ENCODE data around the gene FUT2. TPM values are rescaled to one million over a fixed set of nuclear protein-coding genes. Genes with fewer than 3 reads are reported as not detected.

The FUT2 gene
- total and polyA plus RNA-seq, 2 of the 13 experiments (the other 11 are each of a cell fraction or from before 2014, with no cell fraction given), result 0.07 TPM; not detected in 1

DNA sequence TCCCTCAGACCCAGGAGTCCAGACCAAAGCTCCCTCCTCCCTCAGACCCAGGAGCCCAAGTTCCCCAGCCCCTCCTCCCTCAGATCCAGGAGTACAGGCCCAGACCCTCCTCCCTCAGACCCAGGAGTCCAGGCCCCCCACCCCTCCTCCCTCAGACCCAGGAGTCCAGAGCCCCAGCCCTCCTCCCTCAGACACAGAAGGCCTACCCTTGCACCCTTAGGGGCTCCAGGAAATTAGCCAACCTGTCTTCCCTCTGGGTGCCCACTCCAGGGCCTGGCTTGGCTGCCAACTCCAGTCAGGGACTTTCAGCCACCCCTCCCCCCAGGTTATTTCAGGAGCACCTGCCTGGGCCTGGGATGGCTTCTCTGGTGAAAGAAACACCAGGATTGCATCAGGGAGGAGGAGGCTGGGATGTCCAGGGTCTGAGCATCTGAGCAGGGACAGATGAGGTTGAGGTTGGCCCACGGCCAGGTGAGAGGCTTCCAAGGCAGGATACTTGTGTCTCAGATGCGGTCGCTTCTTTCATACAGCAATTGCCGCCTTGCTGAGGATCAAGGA lies 59.4 kb downstream of the FUT2 start, which contains the start of gene FGF21 (continued):
- TF ChIP-seq NR0B2 (CRISPR knock-in tag; IDR thresholded peaks at IDR 0.05) (no peak), ZIK1 (CRISPR knock-in tag; IDR thresholded peaks at IDR 0.05; ENCODE audit: borderline replicate concordance, low read depth) (no peak), ZNF281 (CRISPR knock-in tag; IDR thresholded peaks at IDR 0.05; ENCODE audit: borderline replicate concordance) (peak; percentile 94), ZNF343 (CRISPR knock-in tag; IDR thresholded peaks at IDR 0.05) (no peak), ZNF350 (CRISPR knock-in tag; IDR thresholded peaks at IDR 0.05; ENCODE audit: borderline replicate concordance, low read depth) (no peak), KDM6A (CRISPR knock-in tag; IDR thresholded peaks at IDR 0.05; ENCODE audit: low read depth) (no peak), MAZ (IDR thresholded peaks at IDR 0.05; ENCODE audit: borderline replicate concordance, low read depth, low read length) (no peak), MAZ (CRISPR knock-in tag; IDR thresholded peaks at IDR 0.05; ENCODE audit: low read depth) (peak; percentile 50), BCL6 (CRISPR knock-in tag; IDR thresholded peaks at IDR 0.05) (peak; percentile 27; the same call in 1 of the 2 replicates), KMT2A (CRISPR knock-in tag; IDR thresholded peaks at IDR 0.05) (no peak), HDAC2 (CRISPR knock-in tag; IDR thresholded peaks at IDR 0.05) (no peak), DMAP1 (CRISPR knock-in tag; IDR thresholded peaks at IDR 0.05) (no peak), ZFP1 (CRISPR knock-in tag; IDR thresholded peaks at IDR 0.05) (no peak), ZNF704 (CRISPR knock-in tag; IDR thresholded peaks at IDR 0.05; ENCODE audit: borderline replicate concordance) (no peak), RXRA (CRISPR knock-in tag; IDR thresholded peaks at IDR 0.05) (no peak), RARA (CRISPR knock-in tag; IDR thresholded peaks at IDR 0.05) (no peak), SOX6 (IDR thresholded peaks at IDR 0.05) (no peak), SOX6 (CRISPR knock-in tag; IDR thresholded peaks at IDR 0.05) (peak; percentile 44; the same call in 1 of the 2 replicates), SIX1 (CRISPR knock-in tag; IDR thresholded peaks at IDR 0.05; ENCODE audit: borderline replicate concordance) (no peak)
- TF ChIP-seq, protein P1, sequence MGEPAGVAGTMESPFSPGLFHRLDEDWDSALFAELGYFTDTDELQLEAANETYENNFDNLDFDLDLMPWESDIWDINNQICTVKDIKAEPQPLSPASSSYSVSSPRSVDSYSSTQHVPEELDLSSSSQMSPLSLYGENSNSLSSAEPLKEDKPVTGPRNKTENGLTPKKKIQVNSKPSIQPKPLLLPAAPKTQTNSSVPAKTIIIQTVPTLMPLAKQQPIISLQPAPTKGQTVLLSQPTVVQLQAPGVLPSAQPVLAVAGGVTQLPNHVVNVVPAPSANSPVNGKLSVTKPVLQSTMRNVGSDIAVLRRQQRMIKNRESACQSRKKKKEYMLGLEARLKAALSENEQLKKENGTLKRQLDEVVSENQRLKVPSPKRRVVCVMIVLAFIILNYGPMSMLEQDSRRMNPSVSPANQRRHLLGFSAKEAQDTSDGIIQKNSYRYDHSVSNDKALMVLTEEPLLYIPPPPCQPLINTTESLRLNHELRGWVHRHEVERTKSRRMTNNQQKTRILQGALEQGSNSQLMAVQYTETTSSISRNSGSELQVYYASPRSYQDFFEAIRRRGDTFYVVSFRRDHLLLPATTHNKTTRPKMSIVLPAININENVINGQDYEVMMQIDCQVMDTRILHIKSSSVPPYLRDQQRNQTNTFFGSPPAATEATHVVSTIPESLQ (CRISPR knock-in tag; conservative IDR thresholded peaks at IDR 0.05), result no peak
- TF ChIP-seq, protein P2, sequence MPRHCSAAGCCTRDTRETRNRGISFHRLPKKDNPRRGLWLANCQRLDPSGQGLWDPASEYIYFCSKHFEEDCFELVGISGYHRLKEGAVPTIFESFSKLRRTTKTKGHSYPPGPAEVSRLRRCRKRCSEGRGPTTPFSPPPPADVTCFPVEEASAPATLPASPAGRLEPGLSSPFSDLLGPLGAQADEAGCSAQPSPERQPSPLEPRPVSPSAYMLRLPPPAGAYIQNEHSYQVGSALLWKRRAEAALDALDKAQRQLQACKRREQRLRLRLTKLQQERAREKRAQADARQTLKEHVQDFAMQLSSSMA (CRISPR knock-in tag; IDR thresholded peaks at IDR 0.05), result no peak
